Stomach (tissue), 9 donors: Measurements from ENCODE around the gene OR6C4. TPM values are rescaled to one million over a fixed set of nuclear protein-coding genes. Genes with fewer than 3 reads are reported as not detected.
"Not testable (repeated sequence)": the region's sequence is repeated elsewhere in the genome, so short reads cannot be mapped to it uniquely, and the experiment has no call there.

Experiments
- DNase-seq, 2 donors: peaks; one replicate each; pipeline versions ENCODE4 v3.0.0 to v3.0.0-alpha.2; 2013 to 2019
- H3K27ac ChIP-seq, 5 donors: fragments of 200-600 bp in 4 of 5; sonication (generic) in 4 of 5; one replicate each; pipeline ENCODE4 v1.5.1; 2013 to 2019; ENCODE audit warnings: mild to moderate bottlenecking in 1 of 5, moderate library complexity in 1 of 5
- H3K27me3 ChIP-seq, 3 donors: fragments of 200-600 bp; sonication (generic); one replicate each; pipeline ENCODE4 v1.5.1; 2017 to 2019; ENCODE audit warnings: mixed run types in 1 of 3
- H3K36me3 ChIP-seq, 4 donors: fragments of 200-600 bp; sonication (generic); 1 replicate in 3 of 4; 2 replicates in 1 of 4; pipeline ENCODE4 v1.5.1; 2016 to 2019
- H3K4me1 ChIP-seq, 4 donors: fragments of 200-600 bp; sonication (generic); one replicate each; pipeline ENCODE4 v1.5.1; 2016 to 2019
- H3K4me3 ChIP-seq, 4 donors: fragments of 200-600 bp; sonication (generic) in 3 of 4; one replicate each; pipeline ENCODE4 v1.5.1; 2016 to 2019; ENCODE audit warnings: mild to moderate bottlenecking in 1 of 4
- H3K9me3 ChIP-seq, 4 donors: fragments of 200-600 bp; sonication (generic); one replicate each; pipeline ENCODE4 v1.5.1; 2016 to 2019
- EP300 ChIP-seq: sonication (generic); formaldehyde crosslinking; IDR thresholded peaks from one replicate; pipeline ENCODE4 v1.6.1; 2017; ENCODE audit warnings: antibody characterized with exemption
- POLR2A ChIP-seq, 4 donors: fragments of 450-650 bp; IDR thresholded peaks; one replicate each; pipeline ENCODE4 v1.6.1; 2016; ENCODE audit warnings: antibody characterized with exemption in 4 of 4, control low read depth in 2 of 4, mild to moderate bottlenecking in 1 of 4, moderate library complexity in 1 of 4
- POLR2AphosphoS5 ChIP-seq, 3 donors: sonication (generic); formaldehyde crosslinking; IDR thresholded peaks; one replicate each; pipeline ENCODE4 v1.6.1; 2016; ENCODE audit warnings: antibody characterized with exemption in 3 of 3
- WGBS, 5 donors: extraction: QIAGEN DNeasy Blood & Tissue Kit in 3 of 5; methylation state at CpG; one replicate each; pipeline versions ENCODE4 v1.1.5 to v1.1.7; 2013 to 2018; 5-methylcytosine and 5-hydroxymethylcytosine counted together
- intact Hi-C: fragments of 100-400 bp; cut with DNase I; formaldehyde crosslinking; loops from one replicate; pipeline ENCODE4 v1.15.1; 2023; ENCODE audit warnings: low total_unique reads
- polyA plus RNA-seq, 3 donors: library from polyadenylated mRNA; stranded (reverse); fragments of 200-250 nt; gene quantifications; one replicate each; pipeline ENCODE4 v1.2.3, GENCODE V29; 2013
- total RNA-seq, 5 donors: library from RNA; depleted of rRNA; stranded (reverse); fragments of >200 nt; gene quantifications; one replicate each; pipeline versions ENCODE4 v1.1.0 to v1.2.3, GENCODE V29; 2014 to 2016
- TF ChIP-seq, protein P1 (sequence below), 7 experiments: fragments of 450-650 bp in 4 of 7; fragments of 200-600 bp in 3 of 7; sonication (generic) in 3 of 7; IDR thresholded peaks; one replicate each; pipeline ENCODE4 v1.5.1; 2016 to 2019; ENCODE audit warnings: antibody characterized with exemption in 7 of 7, control low read depth in 2 of 7, mild to moderate bottlenecking in 1 of 7
- donor health status: healthy with polysubstance abuse.
- donor health status: Bipolar disorder and iron deficiency.
- donor health status: healthy.

Gene OR6C4
- total and polyA plus RNA-seq, 8 donors, result not detected

- TF ChIP-seq, protein P1, sequence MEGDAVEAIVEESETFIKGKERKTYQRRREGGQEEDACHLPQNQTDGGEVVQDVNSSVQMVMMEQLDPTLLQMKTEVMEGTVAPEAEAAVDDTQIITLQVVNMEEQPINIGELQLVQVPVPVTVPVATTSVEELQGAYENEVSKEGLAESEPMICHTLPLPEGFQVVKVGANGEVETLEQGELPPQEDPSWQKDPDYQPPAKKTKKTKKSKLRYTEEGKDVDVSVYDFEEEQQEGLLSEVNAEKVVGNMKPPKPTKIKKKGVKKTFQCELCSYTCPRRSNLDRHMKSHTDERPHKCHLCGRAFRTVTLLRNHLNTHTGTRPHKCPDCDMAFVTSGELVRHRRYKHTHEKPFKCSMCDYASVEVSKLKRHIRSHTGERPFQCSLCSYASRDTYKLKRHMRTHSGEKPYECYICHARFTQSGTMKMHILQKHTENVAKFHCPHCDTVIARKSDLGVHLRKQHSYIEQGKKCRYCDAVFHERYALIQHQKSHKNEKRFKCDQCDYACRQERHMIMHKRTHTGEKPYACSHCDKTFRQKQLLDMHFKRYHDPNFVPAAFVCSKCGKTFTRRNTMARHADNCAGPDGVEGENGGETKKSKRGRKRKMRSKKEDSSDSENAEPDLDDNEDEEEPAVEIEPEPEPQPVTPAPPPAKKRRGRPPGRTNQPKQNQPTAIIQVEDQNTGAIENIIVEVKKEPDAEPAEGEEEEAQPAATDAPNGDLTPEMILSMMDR (IDR thresholded peaks at IDR 0.05), result no peak
- TF ChIP-seq EP300, result no peak
- no peak for TF ChIP-seq POLR2A (IDR thresholded peaks at IDR 0.05)
- TF ChIP-seq POLR2AphosphoS5 (IDR thresholded peaks at IDR 0.05), result no peak
- Histone ChIP-seq H3K4me3 (no peak overlapping the region), H3K9me3 (peaks cover 0 to 3% (median 0%) of the 10 kb centered on the region in 4 donors), H3K36me3 (no peaks in the 10 kb centered on the region), H3K4me1 (no peaks in the 10 kb centered on the region), H3K27me3 (no peaks in the 10 kb centered on the region), H3K27ac (no peak overlapping the region)
- no peak for DNase-seq
- intact Hi-C loops, result no loop called here
Measured at GRCh38 chr12:55516391-55516790, 33.0 kb upstream of the OR6C4 start.

- H3K36me3 ChIP-seq, H3K27me3 ChIP-seq, H3K4me1 ChIP-seq, intact Hi-C loops, H3K27ac ChIP-seq, DNase-seq, H3K4me3 ChIP-seq: not testable (repeated sequence)
- WGBS, 5 donors, result 62 to 86% (median 77%) methylated on average over 2 of the region's 2 CpGs
- H3K9me3 ChIP-seq, result peaks cover 0 to 13% (median 0%) of the 10 kb centered on the region in 4 donors
Measured at GRCh38 chr12:55548235-55548634, 1.2 kb upstream of the OR6C4 start.

- intact Hi-C loops, result no loop called here
- TF ChIP-seq POLR2AphosphoS5 (IDR thresholded peaks at IDR 0.05) (no peak), POLR2A (IDR thresholded peaks at IDR 0.05) (no peak), EP300 (no peak)
- TF ChIP-seq, protein P1 (IDR thresholded peaks at IDR 0.05), result no peak
- no peaks in the 10 kb centered on the region for H3K36me3 ChIP-seq
- H3K4me3 ChIP-seq, result no peak overlapping the region
- H3K27me3 ChIP-seq, result no peaks in the 10 kb centered on the region
- H3K4me1 ChIP-seq, result no peaks in the 10 kb centered on the region
- no peak for DNase-seq
- H3K9me3 ChIP-seq, result peaks cover 0 to 13% (median 0%) of the 10 kb centered on the region in 4 donors
- H3K27ac ChIP-seq, result no peak overlapping the region
Measured at GRCh38 chr12:55548756-55549155, 646 bp upstream of the OR6C4 start.

GRCh38 chr12:55554296-55554695 is 4.9 kb downstream of the OR6C4 start:
- no peak for TF ChIP-seq EP300
- no peak for TF ChIP-seq POLR2A (IDR thresholded peaks at IDR 0.05)
- no peak for TF ChIP-seq POLR2AphosphoS5 (IDR thresholded peaks at IDR 0.05)
- TF ChIP-seq, protein P1 (IDR thresholded peaks at IDR 0.05), result no peak

GRCh38 chr12:55570060-55570459 is 20.7 kb downstream of the OR6C4 start:
- H3K27ac ChIP-seq, H3K27me3 ChIP-seq, H3K4me3 ChIP-seq, intact Hi-C loops, DNase-seq, H3K4me1 ChIP-seq, H3K36me3 ChIP-seq: not testable (repeated sequence)
- H3K9me3 ChIP-seq, result peaks cover 14 to 49% (median 30%) of the 10 kb centered on the region in 4 donors

More at GRCh38 chr12:55554296-55554695, 4.9 kb downstream of the OR6C4 start:
- H3K9me3 ChIP-seq, result peaks cover 0 to 25% (median 12%) of the 10 kb centered on the region in 4 donors
- no peak overlapping the region for H3K27ac ChIP-seq
- no peaks in the 10 kb centered on the region for H3K4me1 ChIP-seq
- intact Hi-C loops, result no loop called here
- no peak overlapping the region for H3K4me3 ChIP-seq
- no peaks in the 10 kb centered on the region for H3K36me3 ChIP-seq
- DNase-seq, result no peak
- no peaks in the 10 kb centered on the region for H3K27me3 ChIP-seq

DNA sequence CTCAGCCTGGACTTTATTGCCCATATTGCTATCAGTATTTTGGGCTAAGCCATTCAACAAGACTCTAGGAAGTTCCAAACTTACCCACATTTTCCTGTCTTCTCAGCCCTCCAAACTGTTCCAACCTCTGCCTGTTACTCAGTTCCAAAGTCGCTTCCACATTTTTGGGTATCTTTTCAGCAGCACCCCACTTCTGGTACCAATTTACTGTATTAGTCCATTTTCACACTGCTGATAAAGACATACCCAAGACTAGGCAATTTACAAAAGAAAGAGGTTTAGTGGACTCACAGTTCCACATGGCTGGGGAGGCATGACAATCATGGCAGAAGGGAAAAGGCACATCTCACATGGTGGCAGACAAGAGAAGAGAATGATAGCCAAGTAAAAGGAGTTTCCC is 21.3 kb downstream of the OR6C4 start:
- DNase-seq, H3K27ac ChIP-seq, H3K4me1 ChIP-seq, H3K27me3 ChIP-seq, H3K36me3 ChIP-seq, intact Hi-C loops, H3K4me3 ChIP-seq: not testable (repeated sequence)
- peaks cover 14 to 49% (median 30%) of the 10 kb centered on the region in 4 donors for H3K9me3 ChIP-seq
- WGBS, 5 donors, result 93 to 100% (median 96%) methylated on average over 1 of the region's 1 CpG
